HEK293 (cell line): ENCODE measurements around the gene KCTD6.
A peak's percentile ranks its signal among the peaks of the same experiment; 100 is the strongest.

Experiments used
- CTCF ChIA-PET: fragments of 350-600 bp; formaldehyde crosslinking; extraction: SDS; loops from one replicate; lab custom pipeline; 2021; ENCODE audit warnings: antibody characterized with exemption; lab: Yijun Ruan, JAX
- POLR2A ChIA-PET: fragments of 300-600 bp; formaldehyde crosslinking; extraction: SDS; loops from one replicate; lab custom pipeline; 2020; ENCODE audit warnings: antibody characterized with exemption, inconsistent platforms; lab: Yijun Ruan, JAX
- H3K27ac ChIP-seq: fragments of 200-500 bp; sonication (Bioruptor generic); 2 replicates; pipeline ENCODE4 v1.5.1; 2014; ENCODE audit warnings: low read depth, low read length, control low read depth, inconsistent platforms; ENCODE audit errors: extremely low read depth
- H3K36me3 ChIP-seq, 2 experiments: fragments of 200-500 bp in 1 of 2; sonication (Bioruptor generic) in 1 of 2; 1 replicate in 1 of 2; 2 replicates in 1 of 2; pipeline ENCODE4 v1.5.1; 2014 to 2017; ENCODE audit warnings: inconsistent platforms in 2 of 2, low read length in 2 of 2; ENCODE audit not compliant: control insufficient read depth in 2 of 2, insufficient read depth in 1 of 2
- H3K4me1 ChIP-seq: fragments of 200-500 bp; sonication (Bioruptor generic); 2 replicates; pipeline ENCODE4 v1.5.1; 2014; ENCODE audit warnings: mild to moderate bottlenecking, low read length, inconsistent platforms; ENCODE audit not compliant: control insufficient read depth, insufficient read depth
- H3K4me3 ChIP-seq: 2 replicates; pipeline ENCODE4 v1.5.1; 2011; ENCODE audit warnings: low read depth, mild to moderate bottlenecking, control low read depth, low read length, moderate library complexity
- H3K9me3 ChIP-seq: fragments of 200-500 bp; sonication (Bioruptor generic); 2 replicates; pipeline ENCODE4 v1.5.1; 2014; ENCODE audit warnings: low read depth, low read length, inconsistent platforms; ENCODE audit not compliant: control insufficient read depth, insufficient read depth
- GLI4 ChIP-seq: fragments of 450-650 bp; formaldehyde crosslinking; IDR thresholded peaks from 2 replicates; pipeline ENCODE4 v1.5.1; 2016; ENCODE audit warnings: missing biosample characterization, missing genetic modification characterization
- MYNN ChIP-seq: fragments of 450-650 bp; formaldehyde crosslinking; IDR thresholded peaks from 2 replicates; pipeline ENCODE4 v1.5.1; 2016; ENCODE audit warnings: missing biosample characterization, missing genetic modification characterization, borderline replicate concordance
- PBX3 ChIP-seq: sonication (generic); formaldehyde crosslinking; IDR thresholded peaks from 2 replicates; pipeline ENCODE4 v1.8.1; 2022; ENCODE audit warnings: mild to moderate bottlenecking, moderate library complexity, missing genetic modification reagents
- PRDM10 ChIP-seq: fragments of 450-650 bp; formaldehyde crosslinking; IDR thresholded peaks from 2 replicates; pipeline ENCODE4 v1.5.1; 2016; ENCODE audit warnings: missing biosample characterization, missing genetic modification characterization
- YY1 ChIP-seq: fragments of 450-650 bp; formaldehyde crosslinking; IDR thresholded peaks from 2 replicates; pipeline ENCODE4 v1.5.1; 2018; ENCODE audit warnings: missing biosample characterization, missing genetic modification characterization
- ZNF146 ChIP-seq: fragments of 450-650 bp; formaldehyde crosslinking; IDR thresholded peaks from 2 replicates; pipeline ENCODE4 v1.5.1; 2016; ENCODE audit warnings: missing biosample characterization, missing genetic modification characterization
- ZNF18 ChIP-seq: fragments of 450-650 bp; formaldehyde crosslinking; IDR thresholded peaks from 2 replicates; pipeline ENCODE4 v1.5.1; 2016; ENCODE audit warnings: missing biosample characterization, missing genetic modification characterization
- ZNF211 ChIP-seq: fragments of 450-650 bp; formaldehyde crosslinking; IDR thresholded peaks from 2 replicates; pipeline ENCODE4 v1.5.1; 2016; ENCODE audit warnings: low read depth, missing biosample characterization, missing genetic modification characterization
- ZNF248 ChIP-seq: fragments of 450-650 bp; formaldehyde crosslinking; IDR thresholded peaks from 2 replicates; pipeline ENCODE4 v1.5.1; 2017; ENCODE audit warnings: missing biosample characterization, missing genetic modification characterization
- ZNF292 ChIP-seq: fragments of 450-650 bp; formaldehyde crosslinking; IDR thresholded peaks from 2 replicates; pipeline ENCODE4 v1.5.1; 2016; ENCODE audit warnings: low read depth, missing biosample characterization, missing genetic modification characterization, borderline replicate concordance
- ZNF341 ChIP-seq: fragments of 450-650 bp; formaldehyde crosslinking; IDR thresholded peaks from 2 replicates; pipeline ENCODE4; 2016; ENCODE audit warnings: low read depth, missing biosample characterization, missing genetic modification characterization
- ZNF558 ChIP-seq: fragments of 450-650 bp; formaldehyde crosslinking; IDR thresholded peaks from 2 replicates; pipeline ENCODE4 v1.5.1; 2016; ENCODE audit warnings: missing biosample characterization, missing genetic modification characterization
- ZNF571 ChIP-seq: fragments of 450-650 bp; formaldehyde crosslinking; IDR thresholded peaks from 2 replicates; pipeline ENCODE4 v1.5.0; 2017; ENCODE audit warnings: missing biosample characterization, missing genetic modification characterization
- ZNF623 ChIP-seq: fragments of 450-650 bp; formaldehyde crosslinking; IDR thresholded peaks from 2 replicates; pipeline ENCODE4 v1.5.1; 2016; ENCODE audit warnings: missing biosample characterization, missing genetic modification characterization
- ZNF658 ChIP-seq: fragments of 450-650 bp; formaldehyde crosslinking; IDR thresholded peaks from 2 replicates; pipeline ENCODE4; 2016; ENCODE audit warnings: missing biosample characterization, missing genetic modification characterization
- ZNF704 ChIP-seq: fragments of 450-650 bp; formaldehyde crosslinking; IDR thresholded peaks from 2 replicates; pipeline ENCODE4 v1.5.1; 2016; ENCODE audit warnings: missing biosample characterization, missing genetic modification characterization

KCTD6 gene

GRCh38 chr3:58480309-58480708 lies 11.6 kb upstream of the KCTD6 start:
- TF ChIP-seq ZNF292 (tag by site-specific recombination), result no peak
- peak; percentile 98 for TF ChIP-seq ZNF248
- TF ChIP-seq, all 188 proteins: peak for 1
- H3K36me3 ChIP-seq, result no peaks in the 10 kb centered on the region
- ChIA-PET CTCF (no interaction called here), POLR2A (no interaction called here)
- H3K4me1 ChIP-seq, result no peaks in the 10 kb centered on the region
- H3K9me3 ChIP-seq, result no peaks in the 10 kb centered on the region
- H3K4me3 ChIP-seq, result no peak overlapping the region
- no peak overlapping the region for H3K27ac ChIP-seq

GRCh38 chr3:58482917-58483636 lies 8.8 kb upstream of the KCTD6 start:
- TF ChIP-seq ZNF248 (no peak), ZNF341 (tag by site-specific recombination) (no peak), ZNF211 (tag by site-specific recombination) (no peak), ZNF558 (tag by site-specific recombination) (no peak), PRDM10 (tag by site-specific recombination) (no peak), ZNF623 (tag by site-specific recombination) (no peak)
- Histone ChIP-seq H3K4me3 (no peak overlapping the region), H3K4me1 (no peaks in the 10 kb centered on the region), H3K27ac (no peak overlapping the region), H3K36me3 (no peaks in the 10 kb centered on the region), H3K9me3 (no peaks in the 10 kb centered on the region)
- POLR2A ChIA-PET, result no interaction called here
- CTCF ChIA-PET, result interaction anchor here (0.6 to 1.3 kb wide), 3 partner anchors 12 to 161 kb away, joined by 3 to 4 read pairs (median 4); no protein-coding TSS in a partner anchor

- ChIA-PET POLR2A (no interaction called here), CTCF (interaction anchor here (0.6 to 0.7 kb wide), 5 partner anchors 10 to 412 kb away, joined by 3 to 4 read pairs (median 3); no protein-coding TSS in a partner anchor)
These were observed 7.7 kb upstream of the KCTD6 start for GRCh38 chr3:58484045-58484721.

GRCh38 chr3:58484722-58485069 lies 7.2 kb upstream of the KCTD6 start:
- no peaks in the 10 kb centered on the region for H3K36me3 ChIP-seq
- H3K27ac ChIP-seq, result no peak overlapping the region
- H3K9me3 ChIP-seq, result no peaks in the 10 kb centered on the region
- POLR2A ChIA-PET, result no interaction called here
- TF ChIP-seq MYNN (tag by site-specific recombination), result no peak
- TF ChIP-seq ZNF571, result no peak
- TF ChIP-seq YY1, result no peak
- TF ChIP-seq ZNF658 (tag by site-specific recombination), result no peak
- TF ChIP-seq ZNF146 (tag by site-specific recombination), result no peak
- no peak for TF ChIP-seq ZNF704 (tag by site-specific recombination)
- no peak for TF ChIP-seq PBX3
- TF ChIP-seq, all 188 proteins: peak for 0
- Histone ChIP-seq H3K4me3 (no peak overlapping the region), H3K4me1 (no peaks in the 10 kb centered on the region)
- CTCF ChIA-PET, result interaction anchor here (0.6 kb wide), 2 partner anchors 223 to 413 kb away, joined by 3 read pairs; no protein-coding TSS in a partner anchor

More at GRCh38 chr3:58484045-58484721, 7.7 kb upstream of the KCTD6 start:
- Histone ChIP-seq H3K27ac (no peak overlapping the region), H3K4me3 (no peak overlapping the region), H3K36me3 (no peaks in the 10 kb centered on the region), H3K4me1 (no peaks in the 10 kb centered on the region), H3K9me3 (no peaks in the 10 kb centered on the region)
- no peak for TF ChIP-seq GLI4 (tag by site-specific recombination)
- TF ChIP-seq ZNF18 (tag by site-specific recombination), result peak; percentile 59; the same call in 1 of the 2 replicates
